Medulla oblongata (tissue), 1 donor: Measurements from ENCODE around the gene ODR4.
"Not testable (repeated sequence)": the region's sequence is repeated elsewhere in the genome, so short reads cannot be mapped to it uniquely, and the experiment has no call there.

Experiments
- DNase-seq: peaks from one replicate; pipeline ENCODE4 v3.0.0-alpha.2; 2015; ENCODE audit errors: extremely low spot score

The ODR4 gene

GRCh38 chr1:186421446-186421845, 45.8 kb downstream of the ODR4 start:
- no peak for DNase-seq

- DNase-seq: no peak
Measured at GRCh38 chr1:186424539-186424938, 48.9 kb downstream of the ODR4 start.

- DNase-seq: no peak
Measured at GRCh38 chr1:186426118-186426517, 50.5 kb downstream of the ODR4 start.

GRCh38 chr1:186429017-186429416, 53.4 kb downstream of the ODR4 start:
- DNase-seq: no peak

- DNase-seq: no peak
Measured at GRCh38 chr1:186435336-186435735, 59.7 kb downstream of the ODR4 start.

GRCh38 chr1:186438567-186438966, 62.9 kb downstream of the ODR4 start:
- no peak for DNase-seq

GRCh38 chr1:186440584-186440983, 64.9 kb downstream of the ODR4 start:
- DNase-seq: no peak

GRCh38 chr1:186442651-186443375, 67.2 kb downstream of the ODR4 start:
- peak; percentile 33 for DNase-seq

- no peak for DNase-seq
Measured at GRCh38 chr1:186443638-186444037, 68.0 kb downstream of the ODR4 start.

GRCh38 chr1:186446152-186446551, 70.5 kb downstream of the ODR4 start:
- no peak for DNase-seq

GRCh38 chr1:186454981-186455380, 79.3 kb downstream of the ODR4 start:
- no peak for DNase-seq

GRCh38 chr1:186456729-186457255, 81.2 kb downstream of the ODR4 start:
- no peak for DNase-seq

- not testable (repeated sequence) for DNase-seq
Measured at GRCh38 chr1:186459161-186459560, 83.5 kb downstream of the ODR4 start.

- DNase-seq: no peak
Measured at GRCh38 chr1:186461014-186461413, 85.4 kb downstream of the ODR4 start, which contains the start of gene PDC. Gene PDC, minus strand, starts transcription at chr1:186461114. Its CDS starts 11,655 bp downstream, at chr1:186449459.

- no peak for DNase-seq
Measured at GRCh38 chr1:186463511-186463910, 87.9 kb downstream of the ODR4 start.

- no peak for DNase-seq
Measured at GRCh38 chr1:186463926-186464325, 88.3 kb downstream of the ODR4 start.

GRCh38 chr1:186465491-186465890, 89.9 kb downstream of the ODR4 start:
- DNase-seq: not testable (repeated sequence)

GRCh38 chr1:186465946-186466345, 90.3 kb downstream of the ODR4 start:
- DNase-seq: no peak
